SH-SY5Y (cell line): ENCODE measurements around the gene CACNA1I.

Experiments used
- GATA2 ChIP-seq: IDR thresholded peaks from 2 replicates; pipeline ENCODE4 v1.6.1; 2011; ENCODE audit warnings: mild to moderate bottlenecking, low read depth, low read length
- GATA3 ChIP-seq: IDR thresholded peaks from 2 replicates; pipeline ENCODE4 v1.6.1; 2011; ENCODE audit warnings: low read depth, mild to moderate bottlenecking, low read length, moderate library complexity

DNA sequence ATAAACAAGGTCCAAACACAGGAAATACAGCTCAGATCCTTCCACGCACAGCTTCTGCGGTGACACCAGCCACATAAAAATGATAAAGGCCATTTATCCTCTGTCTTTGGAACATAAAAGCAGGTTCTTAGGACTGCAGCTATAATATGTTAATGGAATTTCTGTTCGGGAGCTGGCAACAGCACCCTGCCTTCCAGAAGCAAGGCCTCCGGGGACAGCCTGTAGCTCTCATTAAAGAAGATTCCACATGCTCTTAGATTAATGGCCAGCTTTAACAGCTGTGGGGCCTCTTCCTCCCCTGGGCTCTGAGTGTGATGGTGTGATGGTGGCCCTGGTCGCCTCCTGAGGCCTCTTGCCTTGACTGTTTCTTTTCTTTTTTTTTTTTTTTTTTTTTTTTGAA lies 137.3 kb downstream of the CACNA1I start:
- TF ChIP-seq GATA3 (no peak), GATA2 (no peak)
